Mesodermal cell (in vitro differentiated cells): ENCODE data around the gene LMOD2.
"Not testable (repeated sequence)": the region's sequence is repeated elsewhere in the genome, so short reads cannot be mapped to it uniquely, and the experiment has no call there.

Experiments
- H3K27ac ChIP-seq: 2 replicates; pipeline ENCODE4 v1.7.0; 2013; ENCODE audit warnings: mild to moderate bottlenecking, low read depth, low read length, moderate library complexity; ENCODE audit not compliant: severe bottlenecking
- H3K36me3 ChIP-seq: 2 replicates; pipeline ENCODE4 v1.7.1; 2013; ENCODE audit warnings: mild to moderate bottlenecking, low read length, moderate library complexity; ENCODE audit not compliant: control insufficient read depth, insufficient read depth
- H3K4me1 ChIP-seq: one replicate; pipeline ENCODE4 v1.7.1; 2013; ENCODE audit warnings: mild to moderate bottlenecking, low read length; ENCODE audit not compliant: insufficient read depth, control insufficient read depth, poor library complexity, severe bottlenecking
- H3K4me3 ChIP-seq: 2 replicates; pipeline ENCODE4 v1.7.0; 2013; ENCODE audit warnings: low read length, control low read depth, mild to moderate bottlenecking; ENCODE audit not compliant: insufficient read depth, poor library complexity, severe bottlenecking; ENCODE audit errors: extremely low read depth
- H3K9me3 ChIP-seq: 2 replicates; pipeline ENCODE4 v1.7.1; 2013; ENCODE audit warnings: mild to moderate bottlenecking, low read length, moderate library complexity; ENCODE audit not compliant: control insufficient read depth
- WGBS, 2 experiments: methylation state at CpG; one replicate each; pipeline ENCODE4 v1.1.5; 2013; ENCODE audit warnings: missing lambda C conversion rate in 2 of 2; ENCODE audit not compliant: insufficient coverage in 2 of 2; 5-methylcytosine and 5-hydroxymethylcytosine counted together

LMOD2 gene

GRCh38 chr7:123625254-123625653, 30.4 kb upstream of the LMOD2 start:
- Histone ChIP-seq H3K4me3 (no peak overlapping the region), H3K36me3 (no peaks in the 10 kb centered on the region), H3K4me1 (no peaks in the 10 kb centered on the region), H3K9me3 (no peaks in the 10 kb centered on the region), H3K27ac (no peak overlapping the region)
- WGBS, 2 experiments = 77 to 93% methylated on average over 2 of the region's 2 CpGs

- Histone ChIP-seq H3K36me3 (no peaks in the 10 kb centered on the region), H3K4me1 (no peaks in the 10 kb centered on the region), H3K4me3 (no peak overlapping the region), H3K9me3 (no peaks in the 10 kb centered on the region), H3K27ac (no peak overlapping the region)
- WGBS, 2 experiments = no CpG with 5 or more reads among the region's 2 CpGs
These were observed 27.8 kb upstream of the LMOD2 start for GRCh38 chr7:123627851-123628250.

DNA sequence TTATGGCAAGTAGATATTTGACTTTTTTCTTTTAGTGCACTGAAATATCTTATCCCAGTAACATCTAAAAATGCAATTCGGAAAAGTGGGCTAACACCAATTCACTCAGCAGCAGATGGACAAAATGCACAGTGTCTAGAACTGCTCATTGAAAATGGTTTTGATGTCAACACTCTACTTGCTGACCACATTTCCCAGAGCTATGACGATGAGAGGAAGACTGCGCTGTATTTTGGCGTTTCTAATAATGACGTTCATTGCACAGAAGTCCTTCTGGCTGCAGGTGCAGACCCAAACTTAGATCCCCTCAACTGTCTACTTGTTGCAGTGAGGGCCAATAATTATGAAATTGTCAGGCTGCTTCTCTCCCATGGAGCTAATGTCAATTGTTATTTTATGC, 26.8 kb upstream of the LMOD2 start:
- H3K9me3 ChIP-seq = no peaks in the 10 kb centered on the region
- WGBS, 2 experiments = 82 to 89% methylated on average over 3 to 5 of the region's 5 CpGs
- no peak overlapping the region for H3K27ac ChIP-seq
- no peak overlapping the region for H3K4me3 ChIP-seq
- no peaks in the 10 kb centered on the region for H3K4me1 ChIP-seq
- H3K36me3 ChIP-seq = no peaks in the 10 kb centered on the region

GRCh38 chr7:123629281-123629680, 26.4 kb upstream of the LMOD2 start:
- WGBS, 2 experiments = no CpG with 5 or more reads among the region's 1 CpG
- Histone ChIP-seq H3K36me3 (no peaks in the 10 kb centered on the region), H3K4me3 (no peak overlapping the region), H3K9me3 (no peaks in the 10 kb centered on the region), H3K27ac (no peak overlapping the region), H3K4me1 (peaks cover under 1% of the 10 kb centered on the region)

DNA sequence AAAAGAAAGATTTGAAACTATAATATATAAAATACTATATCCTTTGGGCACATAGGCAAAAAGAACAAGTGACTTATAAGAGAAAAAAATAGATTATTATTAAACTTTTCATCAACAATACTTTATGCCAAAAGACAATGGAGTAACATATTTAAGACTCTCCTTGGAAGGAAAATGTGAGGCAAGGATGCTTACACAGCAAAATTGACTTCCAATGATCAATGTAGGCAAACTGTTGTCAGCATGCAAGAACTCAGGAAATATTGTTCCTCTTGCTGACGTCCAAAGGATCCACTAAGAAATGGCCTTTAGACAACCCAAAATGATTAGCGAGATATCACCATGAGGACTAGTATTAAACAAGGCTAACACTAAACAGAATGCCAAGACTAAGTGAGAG, 22.9 kb upstream of the LMOD2 start:
- Histone ChIP-seq H3K36me3 (no peaks in the 10 kb centered on the region), H3K27ac (no peak overlapping the region), H3K9me3 (no peaks in the 10 kb centered on the region), H3K4me3 (no peak overlapping the region), H3K4me1 (peaks cover 13% of the 10 kb centered on the region)
- WGBS, 2 experiments = 100% methylated on average over 1 of the region's 2 CpGs

GRCh38 chr7:123633553-123633952, 22.1 kb upstream of the LMOD2 start:
- H3K4me1 ChIP-seq = peaks cover 13% of the 10 kb centered on the region
- H3K4me3 ChIP-seq = no peak overlapping the region
- no peaks in the 10 kb centered on the region for H3K36me3 ChIP-seq
- peak overlapping the region; percentile 79 for H3K27ac ChIP-seq
- 90% methylated on average over 7 of the region's 7 CpGs; no CpG with 5 or more reads in 1 of the 2 experiments for WGBS, 2 experiments
- H3K9me3 ChIP-seq = peaks cover 3% of the 10 kb centered on the region

- H3K9me3 ChIP-seq, H3K4me3 ChIP-seq, H3K36me3 ChIP-seq: not testable (repeated sequence)
- Histone ChIP-seq H3K4me1 (peaks cover 13% of the 10 kb centered on the region), H3K27ac (peak overlapping the region; percentile 79)
- no CpG with 5 or more reads among the region's 2 CpGs for WGBS, 2 experiments
These were observed 21.6 kb upstream of the LMOD2 start for GRCh38 chr7:123634011-123634573.

DNA sequence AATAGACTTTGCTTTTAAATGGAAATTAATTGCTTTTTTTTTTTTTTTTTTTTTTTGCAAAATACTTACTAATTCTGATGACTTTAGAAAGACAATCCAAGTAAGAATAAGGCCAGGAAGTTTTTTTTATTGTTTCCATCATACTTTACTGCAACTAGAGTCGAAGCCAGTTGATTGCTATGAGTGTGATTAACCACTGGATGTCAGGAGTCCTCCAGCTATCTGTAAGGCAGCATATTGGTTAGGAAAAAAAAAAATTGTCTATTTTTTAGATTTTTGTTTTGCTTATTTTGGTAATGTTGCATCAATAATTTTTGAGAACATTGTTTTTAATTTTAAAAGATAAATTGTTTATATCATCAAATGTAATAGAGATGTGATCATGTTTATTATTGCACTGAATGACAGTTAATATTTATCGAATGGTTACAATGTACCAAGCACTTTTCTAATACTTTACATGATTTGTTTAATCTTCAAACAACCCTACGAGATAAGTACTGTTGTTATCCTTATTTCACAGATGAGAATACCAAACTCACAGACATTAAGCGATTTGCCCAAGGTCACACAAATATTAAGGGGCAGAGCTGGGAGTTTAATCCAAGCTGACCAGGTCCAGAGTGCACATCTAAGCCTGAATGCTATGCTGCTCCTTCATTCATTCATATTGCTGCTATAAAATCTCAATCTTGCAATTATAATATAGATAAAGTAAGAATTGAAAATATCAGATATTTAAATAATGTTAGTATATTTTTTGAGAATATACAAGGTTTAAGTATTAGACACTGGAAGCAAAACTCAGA, 19.9 kb upstream of the LMOD2 start:
- H3K36me3 ChIP-seq = no peaks in the 10 kb centered on the region
- H3K9me3 ChIP-seq = peaks cover 5% of the 10 kb centered on the region
- 20 to 83% methylated on average over 1 of the region's 4 CpGs for WGBS, 2 experiments
- no peak overlapping the region for H3K4me3 ChIP-seq
- H3K27ac ChIP-seq = no peak overlapping the region
- H3K4me1 ChIP-seq = peaks cover 13% of the 10 kb centered on the region

DNA sequence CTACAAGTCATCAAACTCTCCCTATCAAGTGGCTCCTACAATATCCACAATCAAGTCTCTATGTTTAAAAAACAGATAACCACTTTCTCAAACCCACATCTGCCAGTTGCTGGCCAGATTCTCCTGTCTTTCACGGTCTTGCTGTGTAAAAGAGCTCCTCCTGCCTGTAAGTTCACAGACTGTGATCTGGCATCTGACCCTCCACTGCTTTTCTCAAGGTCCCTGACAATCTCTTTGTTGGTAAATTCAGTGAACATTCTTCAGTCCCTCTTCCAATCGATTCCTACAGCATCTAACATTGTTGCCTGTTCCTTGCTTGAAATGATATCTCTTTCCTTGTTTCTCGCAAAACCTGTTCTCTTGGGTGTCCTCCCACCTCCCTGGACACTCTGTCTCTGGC, 18.5 kb upstream of the LMOD2 start:
- Histone ChIP-seq H3K4me3 (no peak overlapping the region), H3K9me3 (peaks cover 5% of the 10 kb centered on the region), H3K36me3 (no peaks in the 10 kb centered on the region), H3K4me1 (peaks cover 13% of the 10 kb centered on the region), H3K27ac (peak overlapping the region; percentile 54)
- 49 to 53% methylated on average over 3 of the region's 3 CpGs for WGBS, 2 experiments

DNA sequence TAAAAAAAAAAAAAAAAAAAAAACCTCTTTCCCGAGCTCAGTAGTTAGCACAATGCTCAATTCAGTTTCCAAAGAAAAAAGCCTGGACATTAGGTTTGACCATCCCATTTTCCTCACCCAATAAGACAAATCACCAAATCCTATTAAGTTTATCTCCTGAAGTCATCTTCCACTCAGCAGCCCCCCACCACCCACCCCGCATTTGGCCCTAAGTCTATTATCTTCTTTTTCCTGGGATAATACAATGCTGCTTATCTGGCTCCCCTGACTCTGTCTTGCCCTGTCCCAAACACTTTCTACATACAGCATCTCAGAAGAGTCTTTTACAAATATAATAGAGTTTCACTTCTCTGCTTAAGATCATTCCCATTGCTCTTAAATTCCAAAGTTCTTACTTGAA, 17.8 kb upstream of the LMOD2 start:
- H3K36me3 ChIP-seq = no peaks in the 10 kb centered on the region
- no peak overlapping the region for H3K4me3 ChIP-seq
- no peak overlapping the region for H3K27ac ChIP-seq
- WGBS, 2 experiments = 80 to 93% methylated on average over 1 to 2 of the region's 2 CpGs
- H3K4me1 ChIP-seq = peaks cover 13% of the 10 kb centered on the region
- peaks cover 5% of the 10 kb centered on the region for H3K9me3 ChIP-seq

- H3K4me3 ChIP-seq = no peak overlapping the region
- no peaks in the 10 kb centered on the region for H3K36me3 ChIP-seq
- peaks cover 14% of the 10 kb centered on the region for H3K4me1 ChIP-seq
- peaks cover 5% of the 10 kb centered on the region for H3K9me3 ChIP-seq
- 89% methylated on average over 1 of the region's 2 CpGs; no CpG with 5 or more reads in 1 of the 2 experiments for WGBS, 2 experiments
- no peak overlapping the region for H3K27ac ChIP-seq
These were observed 16.0 kb upstream of the LMOD2 start for GRCh38 chr7:123639631-123640030.
